Endothelial cell of umbilical vein (primary cell): ENCODE results near the gene CLCN4. TPM values are rescaled to one million over a fixed set of nuclear protein-coding genes. Genes with fewer than 3 reads are reported as not detected.

Experiments used
- BruUV-seq: library from RNA; stranded (reverse); fragments of 400-500 nt; replicated peaks from 2 replicates; lab custom pipeline; 2021; lab: Mats Ljungman, UMichigan
- CTCF ChIA-PET: fragments of 300-600, 350-600 bp; sonication (Branson Sonifier 250); formaldehyde crosslinking; loops from one replicate; lab custom pipeline; 2021; ENCODE audit warnings: antibody characterized with exemption, inconsistent platforms; lab: Charles Lee
- POLR2A ChIA-PET: fragments of 300-600, 350-600 bp; sonication (Branson Sonifier 250); formaldehyde crosslinking; loops from one replicate; lab custom pipeline; 2021; ENCODE audit warnings: antibody characterized with exemption, inconsistent platforms; lab: Charles Lee
- DNase-seq: peaks from one replicate; pipeline ENCODE4 v3.0.0-alpha.2; 2011; ENCODE audit warnings: low read depth, low spot score
- FAIRE-seq: peaks from 2 replicates; lab custom pipeline; 2011; peaks lifted over from hg19 to GRCh38; lab: Jason Lieb, UNC
- H2AFZ ChIP-seq: 2 replicates; pipeline ENCODE4 v1.6.0; 2012; ENCODE audit warnings: low read depth, low read length, control low read depth, inconsistent platforms
- H3K27ac ChIP-seq: 2 replicates; pipeline ENCODE4 v1.5.1; 2011; ENCODE audit warnings: low read depth, mild to moderate bottlenecking, control low read depth, low read length, moderate library complexity; ENCODE audit not compliant: insufficient read depth
- H3K27me3 ChIP-seq, 2 experiments: 2 replicates each; pipeline versions ENCODE4 v1.6.0 to v1.6.1; 2011; ENCODE audit warnings: low read length in 2 of 2, mixed read lengths in 1 of 2; ENCODE audit not compliant: control insufficient read depth in 2 of 2, insufficient read depth in 2 of 2
- H3K36me3 ChIP-seq, 2 experiments: 2 replicates in 1 of 2; 3 replicates in 1 of 2; pipeline ENCODE4 v1.5.1; 2011; ENCODE audit warnings: low read length in 2 of 2, mild to moderate bottlenecking in 1 of 2, moderate library complexity in 1 of 2; ENCODE audit not compliant: control insufficient read depth in 2 of 2, insufficient read depth in 2 of 2; ENCODE audit errors: extremely low read depth in 1 of 2
- H3K4me1 ChIP-seq: 3 replicates; pipeline ENCODE4 v1.5.1; 2011; ENCODE audit warnings: mild to moderate bottlenecking, low read length; ENCODE audit not compliant: control insufficient read depth, insufficient read depth; ENCODE audit errors: extremely low read depth
- H3K4me2 ChIP-seq: 2 replicates; pipeline ENCODE4 v1.6.1; 2011; ENCODE audit warnings: low read length, control low read depth, mixed read lengths; ENCODE audit not compliant: insufficient read depth
- H3K4me3 ChIP-seq, 3 experiments: fragments of 200-600 bp in 1 of 3; sonication (generic), shearing (Covaris generic) in 1 of 3; replicated peaks in 1 of 3; 2 replicates each; pipeline ENCODE4 v1.5.1; 2011 to 2016; ENCODE audit warnings: control low read depth in 3 of 3, low read length in 3 of 3, mild to moderate bottlenecking in 2 of 3, inconsistent platforms in 1 of 3, low read depth in 1 of 3, moderate library complexity in 1 of 3; ENCODE audit not compliant: insufficient read depth in 1 of 3
- H3K79me2 ChIP-seq: 2 replicates; pipeline ENCODE4 v1.6.0; 2012; ENCODE audit warnings: low read length, inconsistent platforms; ENCODE audit not compliant: control insufficient read depth, insufficient read depth
- H3K9ac ChIP-seq: replicated peaks from 2 replicates; pipeline ENCODE3; 2011; ENCODE audit warnings: low read length, control low read depth; ENCODE audit not compliant: insufficient read depth; ENCODE audit errors: extremely low read depth
- H3K9me1 ChIP-seq: replicated peaks from 3 replicates; pipeline ENCODE4 v1.6.0; 2011; ENCODE audit warnings: mild to moderate bottlenecking, low read length; ENCODE audit not compliant: control insufficient read depth, insufficient read depth; ENCODE audit errors: extremely low read depth
- H3K9me3 ChIP-seq: replicated peaks from 2 replicates; pipeline ENCODE4 v1.5.1; 2012; ENCODE audit warnings: low read length, inconsistent platforms; ENCODE audit not compliant: control insufficient read depth, insufficient read depth
- H4K20me1 ChIP-seq: replicated peaks from 2 replicates; pipeline ENCODE3; 2011; ENCODE audit warnings: mild to moderate bottlenecking, low read length; ENCODE audit not compliant: control insufficient read depth, insufficient read depth; ENCODE audit errors: extremely low read depth
- CTCF ChIP-seq, 2 donors: IDR thresholded peaks; 1 replicate in 1 of 2; 2 replicates in 1 of 2; pipeline ENCODE4 v1.5.1; 2011; ENCODE audit warnings: low read length in 2 of 2, mild to moderate bottlenecking in 2 of 2, moderate library complexity in 2 of 2, control low read depth in 1 of 2, inconsistent platforms in 1 of 2, low read depth in 1 of 2; ENCODE audit not compliant: insufficient read depth in 1 of 2; ENCODE audit errors: extremely low read depth in 1 of 2
- EZH2 ChIP-seq: IDR thresholded peaks from 2 replicates; pipeline ENCODE4 v1.6.1; 2012; ENCODE audit warnings: borderline replicate concordance, low read depth, mild to moderate bottlenecking, moderate library complexity, low read length, inconsistent platforms; ENCODE audit not compliant: severe bottlenecking
- FOS ChIP-seq: IDR thresholded peaks from 2 replicates; pipeline ENCODE4 v1.6.1; 2011; ENCODE audit warnings: mild to moderate bottlenecking, low read length, moderate library complexity, borderline replicate concordance; ENCODE audit not compliant: insufficient read depth
- GATA2 ChIP-seq: IDR thresholded peaks from 2 replicates; pipeline ENCODE4 v1.7.0; 2011; ENCODE audit warnings: low read depth, mild to moderate bottlenecking, moderate library complexity, mixed read lengths, low read length; ENCODE audit not compliant: insufficient read length, insufficient read depth
- JUN ChIP-seq: IDR thresholded peaks from 2 replicates; pipeline ENCODE4 v1.6.1; 2011; ENCODE audit warnings: borderline replicate concordance, low read depth; ENCODE audit not compliant: insufficient read length, insufficient read depth
- MYC ChIP-seq: IDR thresholded peaks from one replicate; pipeline ENCODE4 v1.6.1; 2011; ENCODE audit warnings: mild to moderate bottlenecking, low read depth, low read length
- POLR2A ChIP-seq: IDR thresholded peaks from 2 replicates; pipeline ENCODE4 v1.6.1; 2012; ENCODE audit warnings: low read depth, mild to moderate bottlenecking, control low read depth, low read length
- POLR2AphosphoS5 ChIP-seq: IDR thresholded peaks from 2 replicates; pipeline ENCODE4 v1.6.1; 2012; ENCODE audit warnings: low read depth, mild to moderate bottlenecking, control low read depth, low read length, moderate library complexity; ENCODE audit not compliant: insufficient read depth
- dilution Hi-C: fragments of 300-500 bp; cut with MboI; formaldehyde crosslinking; loops from one replicate; pipeline ENCODE4 v1.15.0; 2019; ENCODE audit warnings: low sequenced_read_pairs; ENCODE audit not compliant: extremely low pct_ligation_motif_present
- intact Hi-C: fragments of 100-400 bp; cut with micrococcal nuclease; formaldehyde crosslinking; loops from one replicate; pipeline ENCODE4 v1.10.0; 2022
- polyA plus RNA-seq, 4 experiments: library from polyadenylated mRNA; depleted of rRNA in 3 of 4; stranded (reverse) in 3 of 4; unstranded in 1 of 4; fragments of >200 nt; gene quantifications; 2 replicates each; pipeline versions ENCODE4 v1.2.1 to v1.2.3, GENCODE V29; 2011 to 2012; ENCODE audit warnings: missing spikeins in 1 of 4
- total RNA-seq: library from RNA; stranded (reverse); gene quantifications from 2 replicates; pipeline ENCODE4 v1.2.3, GENCODE V29; 2021
- TF ChIP-seq, protein P1 (sequence below): IDR thresholded peaks from 2 replicates; pipeline ENCODE4 v1.6.1; 2011; ENCODE audit not compliant: insufficient read depth, insufficient read length

Gene CLCN4
- total and polyA plus RNA-seq, 2 donors (not counting 3 experiments of a cell fraction or from before 2014, with no cell fraction given): 7.6 to 19.8 TPM

DNA sequence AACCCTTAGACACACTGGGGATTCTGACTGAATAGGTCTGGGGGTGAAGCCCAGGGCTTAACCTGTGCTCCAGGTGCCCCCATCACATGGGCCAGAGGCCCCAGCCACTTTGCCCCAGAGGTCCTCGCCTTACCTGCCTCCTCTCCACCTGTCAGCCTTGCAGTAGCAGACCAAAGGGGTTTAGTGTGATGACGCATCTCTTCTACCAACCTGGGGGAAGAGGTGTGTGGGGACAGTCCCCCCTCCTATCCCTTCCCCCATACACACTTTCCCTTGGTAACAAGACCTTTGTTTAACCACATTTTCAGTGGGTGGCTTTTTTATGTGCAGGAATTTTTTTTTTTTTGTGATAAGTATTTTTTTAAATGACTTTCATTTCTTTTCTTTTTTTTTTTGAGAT is 6.3 kb downstream of the CLCN4 start:
- DNase-seq (no peak), FAIRE-seq (no peak)
- no peaks in the 10 kb centered on the region for H4K20me1 ChIP-seq
- no peak overlapping the region for H2AFZ ChIP-seq
- dilution Hi-C loops (no loop called here), intact Hi-C loops (no loop called here)
- H3K27me3 ChIP-seq: no peaks in the 10 kb centered on the region
- ChIA-PET POLR2A (no interaction called here), CTCF (no interaction called here)
- no peaks in the 10 kb centered on the region for H3K36me3 ChIP-seq
- no TSS peak for BruUV-seq
- peaks cover 7% of the 10 kb centered on the region for H3K79me2 ChIP-seq
- no peak overlapping the region for H3K4me3 ChIP-seq
- peaks cover 15% of the 10 kb centered on the region for H3K4me1 ChIP-seq
- H3K9ac ChIP-seq: no peak overlapping the region
- H3K4me2 ChIP-seq: no peak overlapping the region
- no peak overlapping the region for H3K27ac ChIP-seq
- no peaks in the 10 kb centered on the region for H3K9me1 ChIP-seq
- no peaks in the 10 kb centered on the region for H3K9me3 ChIP-seq
- TF ChIP-seq EZH2: no peak
- TF ChIP-seq MYC: no peak
- no peak for TF ChIP-seq FOS
- no peak for TF ChIP-seq POLR2AphosphoS5

- H3K79me2 ChIP-seq: peaks cover 4% of the 10 kb centered on the region
- H3K36me3 ChIP-seq: no peaks in the 10 kb centered on the region
- no peak for DNase-seq
- no peak overlapping the region for H2AFZ ChIP-seq
- ChIA-PET POLR2A (no interaction called here), CTCF (no interaction called here)
- no TSS peak for BruUV-seq
- intact Hi-C loops (no loop called here), dilution Hi-C loops (no loop called here)
- no peak overlapping the region for H3K4me2 ChIP-seq
- no peaks in the 10 kb centered on the region for H3K9me1 ChIP-seq
- peaks cover 9% of the 10 kb centered on the region for H3K4me1 ChIP-seq
- TF ChIP-seq GATA2 (no peak), CTCF (IDR thresholded peaks at IDR 0.05; ENCODE audit: extremely low read depth in 1 of 2, insufficient read depth in 1 of 2, low read depth in 1 of 2, low read length in 2 of 2) (no peak), POLR2AphosphoS5 (no peak), JUN (no peak), EZH2 (no peak), POLR2A (no peak), MYC (no peak), FOS (no peak)
- TF ChIP-seq, protein P1, sequence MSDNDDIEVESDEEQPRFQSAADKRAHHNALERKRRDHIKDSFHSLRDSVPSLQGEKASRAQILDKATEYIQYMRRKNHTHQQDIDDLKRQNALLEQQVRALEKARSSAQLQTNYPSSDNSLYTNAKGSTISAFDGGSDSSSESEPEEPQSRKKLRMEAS: no peak
- no peak for FAIRE-seq
- no peak overlapping the region for H3K4me3 ChIP-seq
- no peak overlapping the region for H3K27ac ChIP-seq
- no peaks in the 10 kb centered on the region for H3K27me3 ChIP-seq
- no peaks in the 10 kb centered on the region for H3K9me3 ChIP-seq
- no peak overlapping the region for H3K9ac ChIP-seq
- no peaks in the 10 kb centered on the region for H4K20me1 ChIP-seq
Measured at GRCh38 chrX:10164879-10165278, 8.1 kb downstream of the CLCN4 start.
